Ammon's horn (tissue), 1 donor: ENCODE measurements around the gene ST8SIA6.
"Not testable (repeated sequence)": the region's sequence is repeated elsewhere in the genome, so short reads cannot be mapped to it uniquely, and the experiment has no call there.

Experiments used
- DNase-seq: peaks from one replicate; pipeline ENCODE4 v3.0.0-alpha.2; 2016; ENCODE audit warnings: low spot score

The ST8SIA6 gene

DNA sequence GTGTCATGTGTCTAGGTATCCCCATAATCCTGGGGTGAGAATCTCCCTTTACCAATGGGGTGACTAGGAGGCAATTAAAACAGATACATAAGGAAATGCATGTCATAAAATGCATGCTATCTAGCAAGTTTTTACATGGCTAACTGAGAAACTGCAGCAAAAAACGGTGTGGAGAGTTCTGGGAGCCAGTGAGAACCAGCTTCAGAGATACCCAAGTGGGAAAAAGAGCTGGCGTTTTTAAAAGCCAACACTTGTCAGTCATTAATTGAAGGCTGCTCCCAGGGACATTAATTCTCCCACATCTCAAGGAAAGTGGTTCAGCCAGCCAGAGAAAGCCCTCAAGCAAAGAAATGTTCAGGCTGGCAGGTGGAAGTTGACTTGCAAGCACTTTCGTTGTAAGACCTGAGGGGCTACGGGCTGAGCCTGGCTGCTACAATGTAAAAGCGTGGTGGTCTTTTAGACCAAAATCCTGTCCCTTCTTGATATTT lies 28.1 kb downstream of the ST8SIA6 start:
- no peak for DNase-seq

DNA sequence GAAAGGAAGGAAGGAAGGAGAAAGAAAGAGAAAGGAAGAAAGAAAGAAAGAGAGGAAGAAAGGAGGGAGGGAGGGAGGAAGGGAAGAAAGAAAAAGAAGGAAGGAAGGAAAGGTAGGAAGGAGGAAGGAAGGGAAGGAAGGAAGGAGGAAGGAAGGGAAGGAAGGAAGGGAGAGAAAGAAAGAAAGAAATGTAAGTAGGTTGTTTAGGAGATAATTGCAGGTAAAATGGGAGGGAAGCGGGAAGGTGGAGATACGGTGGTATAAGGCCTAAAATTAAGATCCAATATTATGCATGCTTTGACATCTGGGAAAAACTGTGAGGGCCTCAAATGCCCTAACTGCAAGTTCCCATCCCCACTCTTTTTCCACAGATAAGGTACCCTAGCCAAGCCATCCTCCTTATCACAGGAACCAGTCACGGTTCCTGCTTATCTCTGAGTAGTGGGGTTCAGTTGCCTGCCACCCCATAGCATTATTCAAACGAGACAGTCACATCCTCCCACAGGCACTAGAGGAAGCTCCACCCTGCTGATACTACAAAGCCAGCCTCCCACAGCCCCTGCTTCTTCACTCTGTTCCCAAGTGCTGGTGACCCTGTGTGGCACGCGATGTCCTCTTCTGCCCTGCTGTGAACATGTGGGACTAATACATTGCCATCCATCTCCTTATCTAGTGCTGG lies 28.7 kb downstream of the ST8SIA6 start:
- DNase-seq: no peak

DNA sequence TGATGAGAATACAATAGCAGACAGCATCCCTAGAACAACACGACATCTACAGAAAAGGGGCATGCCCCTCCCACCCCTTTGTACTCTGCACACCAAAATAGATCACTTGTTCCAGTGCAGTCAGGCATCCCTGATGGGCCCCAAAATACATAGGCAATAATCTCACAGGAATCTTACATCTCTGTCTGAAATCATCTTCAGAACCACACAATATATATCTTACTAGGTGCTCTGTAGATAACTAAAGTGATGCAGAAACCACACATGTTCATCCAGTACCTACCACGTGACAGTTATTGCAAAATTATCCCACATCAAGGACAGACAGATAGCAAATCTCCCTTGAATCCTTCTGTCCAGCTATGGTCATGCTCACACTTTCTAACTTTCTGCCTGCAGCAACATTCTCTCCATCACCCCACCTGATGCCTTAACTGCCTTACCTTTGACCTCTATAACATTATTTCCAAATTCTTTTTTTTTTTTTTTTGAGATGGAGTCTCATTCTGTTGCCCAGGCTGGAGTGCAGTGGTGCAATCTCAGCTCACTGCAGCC lies 30.7 kb downstream of the ST8SIA6 start:
- DNase-seq: no peak

DNA sequence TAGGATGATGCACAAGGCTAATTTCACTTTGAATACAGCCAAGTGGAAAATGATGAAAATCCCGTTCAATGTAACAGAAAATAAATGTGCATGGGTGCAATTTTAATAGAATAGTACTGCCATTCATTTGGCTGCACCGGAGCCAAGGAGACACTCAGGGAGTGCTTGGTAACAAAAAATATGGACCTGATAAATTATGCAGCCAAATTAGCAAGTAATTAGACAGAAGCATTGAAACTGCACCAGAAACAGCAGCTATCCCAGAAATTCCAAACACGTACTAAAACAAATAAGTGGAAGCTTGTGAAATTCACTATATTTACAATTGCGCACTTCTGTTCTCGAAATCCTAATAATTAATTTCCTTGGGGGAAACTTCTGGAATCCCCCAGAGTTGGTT lies 31.5 kb downstream of the ST8SIA6 start:
- no peak for DNase-seq

DNA sequence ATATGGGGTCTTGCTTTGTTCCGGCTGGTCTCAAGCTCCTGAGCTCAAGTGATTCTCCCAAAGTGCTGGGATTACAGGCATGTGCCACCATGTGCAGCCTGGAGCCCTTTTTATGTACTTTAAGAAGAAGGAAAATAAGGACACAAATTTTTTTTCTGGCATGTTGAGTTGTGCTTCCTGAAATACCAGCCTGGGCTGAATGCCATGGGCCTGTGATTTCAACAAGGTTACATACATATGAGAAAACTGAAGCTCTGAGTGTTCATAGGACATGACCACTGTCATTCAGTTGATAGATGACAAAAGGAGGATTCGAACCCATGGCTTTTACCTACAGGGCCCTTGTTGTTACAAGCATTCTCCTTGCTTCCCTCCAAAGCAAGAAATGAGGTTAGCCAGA lies 36.1 kb downstream of the ST8SIA6 start:
- no peak for DNase-seq

DNA sequence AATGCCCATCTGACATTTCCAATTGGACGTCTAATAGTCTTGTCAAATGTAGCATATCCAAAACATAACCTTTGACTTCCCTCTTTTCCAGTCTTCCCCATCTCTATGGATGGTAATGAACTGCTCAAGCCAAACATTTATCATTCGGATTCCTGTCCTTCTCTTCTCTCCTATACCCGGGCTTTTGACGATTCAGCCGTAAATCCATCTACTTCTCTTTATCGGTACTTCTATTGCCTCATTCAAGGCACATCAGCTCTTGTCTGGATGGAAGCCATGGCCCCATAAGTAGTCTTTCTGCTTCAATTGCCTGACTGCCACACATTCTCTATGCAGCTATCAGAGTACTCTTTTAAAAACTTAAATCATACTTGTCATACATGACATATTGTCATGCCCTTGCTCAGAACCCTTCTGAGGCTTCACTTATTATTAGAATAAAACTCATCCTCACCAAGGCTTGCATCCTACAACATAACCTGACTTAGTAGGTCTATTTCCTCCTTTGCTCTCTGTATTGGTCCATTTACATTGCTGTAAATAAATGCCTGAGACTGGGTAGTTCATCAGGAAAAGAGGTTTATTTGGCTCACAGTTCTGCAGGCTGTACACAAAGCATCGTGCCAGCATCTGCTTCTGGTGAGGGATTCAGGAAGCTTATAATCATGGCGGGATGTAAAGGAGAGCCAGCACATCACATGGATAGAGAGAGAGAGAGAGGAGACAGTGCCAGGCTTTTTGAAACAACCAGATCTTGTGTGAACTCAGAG lies 37.8 kb downstream of the ST8SIA6 start:
- no peak for DNase-seq

DNA sequence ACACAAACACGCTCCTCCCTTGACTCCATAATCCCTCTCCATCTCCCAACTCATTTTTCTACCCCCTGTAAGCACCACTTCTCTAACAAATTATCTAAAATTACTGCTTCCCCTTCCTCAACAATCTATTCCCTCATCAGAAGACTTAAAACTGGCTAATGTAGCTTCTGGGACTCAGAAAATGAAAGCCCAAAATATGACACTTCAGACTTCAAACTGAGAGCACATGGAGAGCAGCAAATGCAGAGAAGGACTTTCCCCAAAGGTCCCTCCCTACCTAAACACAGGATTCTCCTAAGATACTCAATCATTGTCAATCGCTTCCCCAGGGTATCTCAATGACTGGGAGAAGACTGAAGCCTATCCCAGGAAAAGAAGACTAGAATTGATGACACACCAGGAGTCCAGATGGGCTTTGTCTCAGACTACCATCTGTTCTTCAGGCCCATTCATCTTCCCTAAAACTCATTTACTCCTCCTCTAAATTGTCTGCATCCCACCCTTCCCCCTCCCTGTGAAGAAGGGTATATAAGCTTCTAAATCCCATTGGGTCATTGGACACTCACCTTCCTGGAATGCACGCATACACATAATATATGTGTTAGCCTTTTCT lies 39.2 kb downstream of the ST8SIA6 start:
- no peak for DNase-seq

DNA sequence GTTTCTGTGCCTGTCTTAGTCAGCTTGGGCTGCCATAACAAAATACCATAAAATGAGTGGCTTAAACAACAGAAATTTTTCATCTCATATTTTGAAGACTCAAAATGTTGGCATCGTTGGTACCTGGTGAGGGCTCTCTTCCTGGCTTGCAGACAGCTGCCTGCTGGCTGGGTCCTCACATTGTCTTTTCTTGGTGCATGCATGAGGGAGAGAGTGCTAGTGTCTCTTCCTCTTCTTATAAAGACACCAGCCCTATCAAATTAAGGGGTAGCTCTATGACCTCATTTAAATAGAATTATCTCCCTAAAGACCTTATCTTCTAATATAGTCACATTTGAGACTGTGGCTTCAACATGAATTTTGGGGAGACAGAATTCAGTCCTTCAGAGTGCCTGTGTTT lies 39.9 kb downstream of the ST8SIA6 start:
- DNase-seq: no peak

DNA sequence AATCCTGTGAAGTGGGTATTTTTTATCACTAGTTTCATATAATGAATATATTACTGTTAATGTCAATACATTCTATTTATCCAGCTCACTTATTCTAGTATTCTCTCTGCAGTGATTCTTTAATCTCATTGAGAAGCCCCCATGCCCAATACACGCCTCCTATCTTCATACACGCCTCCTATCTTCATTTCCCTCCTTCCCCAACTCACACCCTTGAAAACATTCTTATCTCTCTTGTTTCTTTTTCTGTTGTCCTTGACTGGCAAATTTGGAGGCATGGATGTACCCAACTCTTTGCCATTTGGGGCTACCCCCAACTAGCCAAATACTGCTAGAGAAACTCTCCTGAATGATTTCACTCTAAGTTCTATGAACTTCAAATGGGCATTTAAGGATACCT lies 40.5 kb downstream of the ST8SIA6 start:
- DNase-seq: no peak

DNA sequence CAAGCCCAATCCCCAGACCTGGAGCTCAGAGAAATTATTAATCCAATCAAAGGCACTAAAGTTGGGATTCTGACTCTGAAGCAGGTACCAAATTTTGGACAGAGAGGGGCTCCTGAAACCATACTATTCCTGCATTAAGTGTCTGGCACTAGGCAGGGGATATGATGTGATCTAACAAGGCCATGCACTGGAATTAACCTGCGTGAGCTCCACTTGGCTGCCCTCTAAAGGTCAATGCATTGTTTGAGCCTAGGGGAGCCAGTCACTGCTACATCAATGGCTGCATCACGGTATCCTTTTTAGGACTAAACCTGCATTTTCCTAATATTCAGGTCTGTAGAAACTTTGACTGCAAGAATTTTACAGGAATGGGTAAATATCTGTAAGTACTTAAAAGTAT lies 42.1 kb downstream of the ST8SIA6 start:
- no peak for DNase-seq

DNA sequence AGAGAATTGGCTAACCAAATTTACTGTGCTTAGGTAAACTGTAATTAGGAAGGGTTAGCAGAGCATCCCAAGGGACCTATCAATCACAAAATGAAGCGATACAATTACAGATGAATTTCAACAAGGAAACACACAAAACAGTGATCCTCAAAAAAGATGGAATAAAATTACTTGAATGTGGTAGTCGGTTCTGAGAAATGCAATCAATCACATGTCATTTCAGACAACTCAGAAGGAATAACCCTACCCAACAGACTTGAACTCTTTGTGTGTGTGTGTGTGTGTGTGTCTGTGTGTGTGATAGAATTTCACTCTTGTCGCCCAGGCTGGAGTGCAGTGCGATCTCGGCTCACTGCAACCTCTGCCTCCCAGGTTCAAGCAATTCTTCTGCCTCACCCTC lies 43.5 kb downstream of the ST8SIA6 start:
- DNase-seq: no peak

DNA sequence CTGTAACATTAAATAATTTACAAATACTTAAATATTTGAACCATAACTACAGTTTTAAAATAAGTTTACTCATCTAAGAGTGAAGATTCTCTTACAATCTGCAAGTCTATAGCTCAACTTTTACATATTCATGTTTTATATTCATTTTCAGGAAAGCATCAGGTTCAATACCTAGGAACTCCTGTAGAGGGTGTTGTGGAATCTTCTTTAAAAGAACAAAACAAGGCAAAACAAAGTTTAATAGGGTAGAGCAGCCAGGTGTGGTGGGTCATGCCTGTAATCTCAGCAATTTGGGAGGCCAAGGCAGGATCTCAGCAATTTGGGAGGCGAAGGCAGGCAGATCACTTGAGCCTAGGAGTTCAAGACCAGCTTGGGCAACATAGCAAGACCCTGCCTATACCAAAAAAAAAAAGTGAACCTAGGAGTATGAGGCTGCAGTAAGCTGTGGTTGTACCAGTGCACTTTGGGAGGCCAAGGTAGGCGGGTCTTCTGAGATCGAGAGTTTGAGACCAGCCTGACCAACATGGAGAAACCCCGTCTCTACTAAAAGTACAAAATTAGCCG lies 45.1 kb downstream of the ST8SIA6 start:
- no peak for DNase-seq

DNA sequence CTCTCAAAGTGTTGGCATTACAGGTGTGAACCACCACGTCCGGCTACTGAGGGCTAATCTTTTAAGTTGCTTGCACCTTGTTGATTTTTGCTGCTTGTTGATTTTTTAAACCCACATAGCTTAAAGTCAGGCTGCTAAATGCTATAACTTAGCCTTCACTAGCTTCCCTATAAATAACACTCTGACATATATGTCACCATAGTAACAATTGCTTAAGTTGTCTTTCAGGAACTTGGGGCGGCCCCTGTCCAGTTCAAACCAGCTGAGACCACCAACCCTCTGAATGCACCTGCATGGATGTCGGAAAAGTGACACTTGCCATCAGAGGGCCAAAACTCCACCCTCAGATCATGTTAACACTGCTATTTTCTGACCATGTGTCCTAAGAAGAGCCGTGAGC lies 47.3 kb downstream of the ST8SIA6 start:
- no peak for DNase-seq

DNA sequence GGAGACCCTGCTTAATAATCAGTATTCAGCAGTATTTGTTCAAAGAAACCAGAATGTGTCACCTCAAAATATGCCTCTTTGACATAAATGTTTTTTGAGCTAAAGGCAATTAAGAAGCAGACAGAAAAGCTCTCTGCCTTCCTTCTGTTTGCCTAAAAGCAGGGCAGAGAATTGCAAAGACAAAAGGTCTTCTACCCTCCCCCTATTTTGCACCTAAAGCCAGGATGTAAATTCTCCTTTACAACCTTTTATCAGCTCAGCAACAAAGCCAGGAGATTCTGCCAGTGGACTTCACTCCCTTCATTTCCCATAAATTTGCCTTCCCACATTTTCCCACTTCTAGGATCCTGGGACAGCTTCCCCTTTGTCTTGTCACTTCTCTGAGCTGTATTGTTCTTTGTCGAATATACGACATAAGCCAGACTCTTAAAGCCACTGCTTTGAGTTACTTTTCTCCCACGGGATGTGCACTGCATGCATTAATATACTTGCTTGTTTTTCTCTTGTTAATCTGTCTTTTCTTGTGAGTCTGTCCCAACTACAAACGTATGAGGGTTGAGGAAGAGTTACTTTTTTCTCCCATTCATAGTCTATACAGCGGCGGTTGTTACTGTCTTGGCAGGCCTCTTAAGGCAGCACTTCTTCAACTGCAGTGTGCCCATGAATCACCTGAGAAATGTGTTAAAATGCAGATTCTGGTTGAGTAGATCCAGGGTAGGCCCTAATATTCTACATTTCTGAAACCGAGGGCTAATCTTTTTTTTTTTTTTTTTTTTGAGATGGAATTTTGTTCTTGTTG lies 48.2 kb downstream of the ST8SIA6 start:
- DNase-seq: no peak

DNA sequence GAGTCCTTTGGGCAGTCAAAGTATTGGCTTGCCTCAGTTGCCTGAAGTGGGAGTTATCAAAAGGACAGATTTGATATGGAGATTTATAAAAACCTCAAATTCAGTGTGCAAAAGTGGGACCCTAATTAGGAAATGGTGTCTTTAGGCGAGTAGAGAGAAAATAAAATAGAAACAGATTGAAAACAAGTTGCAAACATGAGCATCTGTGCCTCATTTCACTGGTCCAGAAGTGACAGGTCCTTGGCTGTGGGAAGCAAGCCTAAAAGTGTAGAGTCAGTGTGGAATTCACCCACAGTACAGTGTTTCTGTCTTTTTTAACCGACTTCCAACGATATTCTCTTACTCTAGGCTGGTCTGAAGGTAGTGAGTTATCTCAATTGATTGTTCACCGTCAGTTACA lies 51.2 kb downstream of the ST8SIA6 start:
- DNase-seq: no peak

DNA sequence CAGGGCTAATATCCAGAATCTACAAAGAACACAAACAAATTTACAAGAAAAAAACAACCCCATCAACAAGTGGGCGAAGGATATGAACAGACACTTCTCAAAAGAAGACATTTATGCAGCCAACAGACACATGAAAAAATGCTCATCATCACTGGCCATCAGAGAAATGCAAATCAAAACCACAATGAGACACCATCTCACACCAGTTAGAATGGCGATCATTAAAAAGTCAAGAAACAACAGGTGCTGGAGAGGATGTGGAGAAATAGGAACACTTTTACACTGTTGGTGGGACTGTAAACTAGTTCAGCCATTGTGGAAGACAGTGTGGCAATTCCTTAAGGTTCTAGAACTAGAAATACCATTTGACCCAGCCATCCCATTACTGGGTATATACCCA lies 52.4 kb downstream of the ST8SIA6 start:
- DNase-seq: not testable (repeated sequence)

DNA sequence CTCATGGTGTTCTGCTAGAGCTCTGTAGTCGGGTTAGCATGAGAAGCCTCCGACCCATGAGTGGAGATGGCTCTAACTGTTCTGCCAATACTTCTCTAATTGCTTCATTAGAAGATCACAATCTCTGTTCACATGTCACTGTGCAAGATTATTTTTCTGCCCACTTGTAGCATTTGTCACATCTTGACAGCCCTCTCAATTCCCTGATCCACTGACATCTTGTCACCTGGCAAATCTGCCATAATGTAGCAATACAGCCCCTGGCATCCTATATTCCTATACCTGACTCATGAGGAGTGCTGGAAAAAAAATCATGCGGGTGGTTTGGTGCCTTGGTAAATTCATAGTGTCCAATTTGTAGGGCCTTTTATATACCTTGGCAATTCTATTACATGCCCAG lies 58.4 kb downstream of the ST8SIA6 start:
- no peak for DNase-seq

DNA sequence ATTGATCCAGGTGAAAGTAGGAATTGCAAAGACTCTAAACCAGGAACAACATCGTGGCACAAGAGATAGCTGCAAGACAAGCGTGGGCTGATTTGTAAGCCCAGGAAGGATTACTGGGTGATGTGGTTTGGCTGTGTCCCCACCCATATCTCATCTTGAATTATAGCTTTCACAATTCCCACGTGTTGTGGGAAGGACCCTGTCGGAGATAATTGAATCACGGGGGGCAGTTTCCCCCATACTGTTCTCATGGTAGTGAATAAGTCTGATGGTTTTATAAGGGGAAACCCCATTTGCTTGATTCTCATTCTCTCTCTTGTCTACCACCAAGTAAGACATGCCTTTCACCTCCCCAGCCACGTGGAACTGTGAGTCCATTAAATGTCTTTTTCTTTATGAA lies 59.5 kb downstream of the ST8SIA6 start:
- DNase-seq: no peak

DNA sequence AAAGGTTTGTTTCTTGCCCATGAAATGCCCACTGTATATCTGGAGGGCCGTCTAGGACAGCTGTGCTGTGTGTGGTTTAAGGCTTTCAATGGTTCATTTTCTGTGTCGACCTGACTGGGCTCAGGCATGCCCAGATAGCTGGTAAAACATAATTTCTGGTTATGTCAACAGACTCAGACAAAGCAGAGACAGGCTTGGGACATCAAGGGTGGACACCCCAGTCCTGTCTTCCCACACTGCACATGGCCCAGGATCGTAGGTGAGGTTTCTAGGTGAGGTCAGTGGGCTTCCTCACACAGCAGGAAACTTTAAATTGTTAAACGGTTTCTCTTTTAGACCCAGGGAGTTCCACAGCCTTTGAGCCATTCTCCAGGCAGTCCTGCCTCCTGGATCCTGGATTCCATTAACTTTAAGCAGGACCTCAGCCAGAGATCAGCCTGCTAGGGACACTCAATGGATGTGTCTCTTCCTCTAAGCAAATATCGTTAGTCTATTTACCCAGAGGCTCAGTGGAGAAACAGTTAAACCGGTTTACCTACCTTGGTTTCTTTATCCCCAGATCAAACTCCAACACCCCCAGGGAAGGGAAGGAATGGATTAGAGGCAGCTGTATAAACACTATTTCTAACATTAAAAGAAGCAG lies 66.4 kb downstream of the ST8SIA6 start:
- DNase-seq: no peak

DNA sequence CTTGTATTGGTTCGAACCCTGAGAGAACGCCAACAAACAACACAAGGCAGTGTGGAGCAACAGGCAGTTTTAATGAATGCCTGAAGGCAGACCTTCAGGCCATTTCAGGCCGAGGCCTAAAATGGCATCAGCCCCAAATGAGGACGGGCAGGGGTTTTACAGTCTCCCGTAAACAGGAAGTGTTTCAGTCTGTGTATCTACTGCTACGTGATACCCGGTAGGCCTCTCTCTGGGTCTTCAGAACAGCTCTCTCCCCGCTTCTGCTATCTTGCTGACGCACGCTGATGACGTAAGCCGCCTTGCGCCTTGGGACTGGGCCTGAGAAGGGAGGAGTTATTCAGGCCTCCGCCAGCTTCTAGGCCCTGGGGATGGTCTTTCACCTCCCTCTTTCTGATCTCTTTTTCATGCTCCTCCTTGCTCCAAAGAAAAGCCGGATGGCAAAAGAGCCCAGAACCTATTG lies 67.7 kb downstream of the ST8SIA6 start:
- DNase-seq: no peak

DNA sequence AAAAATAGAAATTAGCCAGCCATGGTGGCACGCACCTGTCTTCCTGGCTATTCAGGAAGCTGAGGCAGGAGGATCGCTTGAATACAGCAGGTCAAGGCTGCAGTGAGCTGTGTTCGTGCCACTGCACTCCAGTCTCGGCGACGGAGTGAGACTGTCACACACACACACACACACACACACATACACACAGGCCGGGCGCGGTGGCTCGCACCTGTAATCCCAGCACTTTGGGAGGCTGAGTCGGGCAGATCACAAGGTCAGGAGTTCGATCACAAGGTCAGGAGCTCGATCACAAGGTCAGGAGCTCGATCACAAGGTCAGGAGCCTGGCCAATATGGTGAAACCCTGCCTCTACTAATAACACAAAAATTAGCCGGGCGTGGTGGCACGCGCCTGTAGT lies 68.4 kb downstream of the ST8SIA6 start:
- DNase-seq: no peak
